NCI-H748 (cell line): ENCODE measurements around the gene DHX57.

Source experiments
- DNase-seq: peaks from one replicate; lab custom pipeline; 2025; ENCODE audit not compliant: unreplicated experiment; lab: John Stamatoyannopoulos, UW

DHX57 gene, protein sequence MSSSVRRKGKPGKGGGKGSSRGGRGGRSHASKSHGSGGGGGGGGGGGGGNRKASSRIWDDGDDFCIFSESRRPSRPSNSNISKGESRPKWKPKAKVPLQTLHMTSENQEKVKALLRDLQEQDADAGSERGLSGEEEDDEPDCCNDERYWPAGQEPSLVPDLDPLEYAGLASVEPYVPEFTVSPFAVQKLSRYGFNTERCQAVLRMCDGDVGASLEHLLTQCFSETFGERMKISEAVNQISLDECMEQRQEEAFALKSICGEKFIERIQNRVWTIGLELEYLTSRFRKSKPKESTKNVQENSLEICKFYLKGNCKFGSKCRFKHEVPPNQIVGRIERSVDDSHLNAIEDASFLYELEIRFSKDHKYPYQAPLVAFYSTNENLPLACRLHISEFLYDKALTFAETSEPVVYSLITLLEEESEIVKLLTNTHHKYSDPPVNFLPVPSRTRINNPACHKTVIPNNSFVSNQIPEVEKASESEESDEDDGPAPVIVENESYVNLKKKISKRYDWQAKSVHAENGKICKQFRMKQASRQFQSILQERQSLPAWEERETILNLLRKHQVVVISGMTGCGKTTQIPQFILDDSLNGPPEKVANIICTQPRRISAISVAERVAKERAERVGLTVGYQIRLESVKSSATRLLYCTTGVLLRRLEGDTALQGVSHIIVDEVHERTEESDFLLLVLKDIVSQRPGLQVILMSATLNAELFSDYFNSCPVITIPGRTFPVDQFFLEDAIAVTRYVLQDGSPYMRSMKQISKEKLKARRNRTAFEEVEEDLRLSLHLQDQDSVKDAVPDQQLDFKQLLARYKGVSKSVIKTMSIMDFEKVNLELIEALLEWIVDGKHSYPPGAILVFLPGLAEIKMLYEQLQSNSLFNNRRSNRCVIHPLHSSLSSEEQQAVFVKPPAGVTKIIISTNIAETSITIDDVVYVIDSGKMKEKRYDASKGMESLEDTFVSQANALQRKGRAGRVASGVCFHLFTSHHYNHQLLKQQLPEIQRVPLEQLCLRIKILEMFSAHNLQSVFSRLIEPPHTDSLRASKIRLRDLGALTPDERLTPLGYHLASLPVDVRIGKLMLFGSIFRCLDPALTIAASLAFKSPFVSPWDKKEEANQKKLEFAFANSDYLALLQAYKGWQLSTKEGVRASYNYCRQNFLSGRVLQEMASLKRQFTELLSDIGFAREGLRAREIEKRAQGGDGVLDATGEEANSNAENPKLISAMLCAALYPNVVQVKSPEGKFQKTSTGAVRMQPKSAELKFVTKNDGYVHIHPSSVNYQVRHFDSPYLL (N-terminal part only)

DNA sequence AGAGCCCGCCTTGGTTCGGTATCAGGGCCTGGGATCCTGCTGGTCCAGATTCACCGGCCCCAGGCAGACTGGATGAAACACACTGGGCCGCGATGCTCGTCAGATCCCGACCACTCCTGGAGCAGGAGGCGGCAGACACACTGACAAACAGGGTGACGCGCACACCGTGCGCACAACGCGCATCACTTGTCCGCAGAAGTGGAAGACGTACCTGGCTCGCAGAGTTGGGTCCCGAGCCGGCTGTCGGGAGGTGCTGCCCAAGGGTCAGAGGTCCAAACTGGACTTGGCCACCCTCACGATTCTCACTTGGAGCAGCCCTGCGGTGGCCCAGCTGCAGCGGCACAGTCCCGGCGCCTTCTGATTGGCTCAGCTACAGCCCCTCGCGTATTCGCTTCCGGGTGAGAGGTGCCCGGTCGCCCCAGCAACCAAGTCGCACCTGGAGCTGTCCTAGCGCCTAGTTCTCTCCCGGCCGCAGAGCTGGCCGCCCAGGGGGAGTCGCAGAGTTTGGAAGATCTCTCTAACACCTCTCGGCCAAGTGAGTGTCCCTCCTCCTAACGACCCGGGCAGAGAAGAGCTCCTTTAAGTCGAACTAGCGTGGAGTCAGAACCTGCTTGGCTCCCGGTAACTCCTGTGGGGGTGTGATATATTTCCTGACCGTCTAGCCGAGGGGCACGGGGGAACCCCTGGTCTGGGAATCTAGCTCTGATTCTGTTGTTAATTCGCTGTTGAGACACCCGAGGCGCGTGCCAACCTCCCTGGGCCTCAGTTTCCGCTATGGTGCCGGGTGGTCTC, at the start of gene DHX57, which contains the start of gene MORN2:
Gene DHX57, minus strand, starts transcription at position 359 of the 792 bp plus-strand sequence. CDS start 7,529 bp downstream, outside the sequence.
Gene MORN2, plus strand, starts transcription at position 401 of the 792 bp plus-strand sequence.
- peak; percentile 77 for DNase-seq

DNA sequence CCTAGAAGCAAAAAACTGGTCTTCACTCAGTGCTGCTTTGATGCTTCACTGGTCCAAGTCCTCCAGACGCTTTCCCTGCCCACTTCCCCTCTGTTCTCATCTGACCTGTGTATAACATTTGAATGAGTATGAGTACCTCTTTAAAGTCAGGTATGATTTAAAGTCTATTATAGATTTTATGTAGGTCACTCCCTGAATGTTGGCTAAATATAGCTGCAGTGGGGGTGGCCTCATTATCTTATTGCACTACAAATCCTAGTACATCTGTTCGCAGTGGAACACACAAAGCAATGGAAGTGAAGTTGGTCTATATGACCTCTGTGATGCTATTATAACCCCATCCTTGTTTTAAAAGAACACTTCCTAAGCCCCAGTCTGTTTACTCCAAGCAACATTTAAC, 47.2 kb upstream of the DHX57 start:
- DNase-seq = no peak

DNA sequence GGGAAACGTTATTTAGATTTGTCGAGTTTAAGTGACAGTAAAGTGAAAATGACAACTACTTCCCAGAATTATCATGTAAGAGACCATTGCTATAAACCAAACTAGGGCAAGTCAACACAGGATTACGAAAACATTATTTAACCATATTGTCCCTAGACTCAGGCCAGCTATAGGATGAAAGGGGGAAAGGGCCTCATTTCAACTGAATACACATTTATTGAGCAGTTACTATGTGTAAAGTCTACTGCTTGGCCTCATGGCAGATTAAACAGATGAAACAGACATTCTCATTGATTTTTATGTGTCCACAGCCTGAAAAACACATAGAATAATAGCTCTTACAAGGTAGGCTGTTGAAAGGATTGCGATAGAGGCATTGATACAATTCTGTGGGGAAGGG, 46.7 kb upstream of the DHX57 start:
- no peak for DNase-seq

DNA sequence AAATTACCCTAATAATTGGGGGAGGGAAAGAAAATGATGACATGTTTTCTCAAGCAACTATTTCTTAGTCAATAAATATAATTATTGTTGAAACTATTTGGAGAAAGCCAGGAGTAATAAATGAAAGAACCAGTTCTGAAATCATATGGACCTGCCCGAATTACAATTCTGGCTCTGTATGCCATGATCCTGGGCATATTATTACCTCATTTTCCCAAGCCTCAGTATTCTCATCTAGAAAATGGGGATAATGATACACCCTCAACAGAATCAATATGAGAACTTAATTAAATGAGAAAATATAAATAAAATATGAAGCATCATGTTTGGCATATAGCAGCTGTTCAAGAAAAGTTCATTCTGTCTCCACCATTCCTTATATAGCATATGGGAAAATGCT, 36.9 kb upstream of the DHX57 start:
- no peak for DNase-seq

DNA sequence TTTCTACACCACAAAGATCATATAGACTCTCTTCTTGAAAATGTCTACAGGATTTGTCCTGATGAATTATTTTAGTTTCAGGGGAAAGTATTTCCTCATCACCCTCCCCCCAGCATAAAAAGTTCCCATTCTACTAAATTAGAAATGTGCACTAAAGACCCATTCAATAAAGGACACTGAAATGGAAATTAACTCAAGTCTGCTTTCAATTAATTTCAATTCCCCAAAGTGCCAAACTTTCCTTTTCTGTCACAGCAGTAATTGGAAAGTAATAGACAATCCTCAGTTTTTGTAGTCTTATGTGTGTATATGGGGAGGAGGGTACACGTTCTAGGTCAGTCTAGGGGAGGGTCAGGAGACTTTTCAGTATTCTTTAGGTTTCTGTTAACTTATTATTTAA, 35.5 kb upstream of the DHX57 start:
- no peak for DNase-seq

DNA sequence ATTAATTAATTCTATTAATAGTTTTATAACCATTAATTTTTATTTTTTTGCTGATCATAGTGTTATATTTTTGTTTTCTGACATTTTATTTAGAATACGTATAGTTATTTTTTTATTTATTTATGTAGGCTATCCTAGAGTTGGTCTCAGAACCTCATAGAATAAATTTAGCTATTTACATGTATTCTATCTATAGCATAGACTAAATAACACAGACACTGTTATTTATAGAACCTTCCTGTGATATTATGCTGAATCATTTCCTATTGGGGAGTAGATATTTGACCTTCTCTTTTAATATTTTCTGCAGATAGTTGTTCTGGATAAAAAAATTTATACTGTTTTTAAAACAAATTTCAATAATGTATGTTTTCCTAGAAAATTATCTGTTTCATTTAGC, 34.1 kb upstream of the DHX57 start:
- no peak for DNase-seq

DNA sequence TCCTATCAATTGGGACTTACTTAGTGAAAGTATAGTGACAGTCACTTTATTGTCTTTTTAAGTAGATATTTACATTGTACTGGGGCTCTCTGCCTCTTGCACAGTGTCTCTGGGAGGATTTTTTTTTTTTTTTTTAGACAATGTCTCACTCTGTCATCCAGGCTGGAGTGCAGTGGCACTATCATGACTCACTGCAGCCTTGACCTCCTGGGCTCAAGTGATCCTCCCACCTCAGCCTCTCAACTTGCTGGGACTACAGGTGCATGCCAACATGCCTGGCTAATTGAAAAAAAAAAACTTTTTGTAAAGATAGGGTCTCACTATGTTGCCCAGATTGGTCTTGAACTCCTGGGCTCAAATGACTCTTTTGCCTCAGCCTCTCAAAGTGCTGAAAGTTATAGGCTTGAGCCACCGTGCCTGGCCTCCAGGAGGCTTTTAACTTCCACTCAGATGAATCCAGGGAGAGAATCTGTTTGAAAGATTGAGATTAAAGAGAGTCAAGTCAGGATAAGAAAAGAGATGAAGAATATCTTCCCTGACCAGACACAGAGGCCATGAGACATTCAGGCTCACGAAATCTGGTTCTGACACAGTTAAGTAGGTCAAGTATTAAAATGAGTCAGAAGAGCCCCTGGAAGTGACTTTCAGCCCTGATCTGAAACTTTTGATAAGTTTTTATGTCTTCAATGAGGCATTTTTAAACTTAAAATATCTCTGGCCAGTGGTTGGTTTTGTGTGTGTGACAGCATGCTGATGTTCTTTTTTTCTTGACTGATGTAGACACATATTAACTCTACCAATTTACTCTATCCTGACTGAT, 32.2 kb upstream of the DHX57 start:
- DNase-seq = no peak

DNA sequence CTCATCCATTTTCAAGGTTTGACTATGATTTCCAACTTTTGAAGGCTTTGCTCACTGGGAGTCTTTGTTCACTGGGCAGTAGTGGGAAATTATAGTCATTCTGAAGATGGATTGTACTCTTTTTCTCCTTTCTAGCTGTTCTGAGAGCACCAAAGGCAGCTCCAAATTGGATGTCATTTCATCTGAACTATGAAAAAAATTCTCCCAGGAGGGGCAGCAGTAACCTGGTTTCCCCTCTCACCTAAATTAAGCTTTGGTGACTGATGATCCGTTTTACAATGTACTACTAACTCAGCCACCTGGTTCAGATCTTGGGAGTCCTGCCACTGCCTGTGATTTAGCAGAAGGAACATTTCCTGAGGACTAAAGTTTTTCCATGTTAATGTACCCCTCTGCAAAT, 31.5 kb upstream of the DHX57 start:
- DNase-seq = no peak

DNA sequence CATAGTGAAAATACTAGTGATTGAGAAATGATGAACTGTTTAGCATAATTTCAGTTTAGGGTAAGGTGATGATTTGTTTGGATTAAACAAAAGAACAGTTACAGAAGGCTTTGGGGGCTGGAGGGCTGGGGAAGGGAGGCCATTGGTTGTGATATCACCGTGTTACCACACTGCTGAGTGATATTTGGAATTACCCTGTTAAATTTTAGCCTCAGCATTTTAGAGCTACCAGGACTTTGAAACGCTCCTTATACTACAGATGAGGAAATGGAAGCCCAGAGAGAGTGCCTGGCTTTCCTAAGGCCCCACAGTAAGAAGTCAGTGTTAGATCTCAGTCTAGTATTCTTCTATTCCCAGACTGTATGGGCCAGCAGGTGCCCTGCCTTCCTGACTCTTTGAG, 29.5 kb upstream of the DHX57 start:
- no peak for DNase-seq

DNA sequence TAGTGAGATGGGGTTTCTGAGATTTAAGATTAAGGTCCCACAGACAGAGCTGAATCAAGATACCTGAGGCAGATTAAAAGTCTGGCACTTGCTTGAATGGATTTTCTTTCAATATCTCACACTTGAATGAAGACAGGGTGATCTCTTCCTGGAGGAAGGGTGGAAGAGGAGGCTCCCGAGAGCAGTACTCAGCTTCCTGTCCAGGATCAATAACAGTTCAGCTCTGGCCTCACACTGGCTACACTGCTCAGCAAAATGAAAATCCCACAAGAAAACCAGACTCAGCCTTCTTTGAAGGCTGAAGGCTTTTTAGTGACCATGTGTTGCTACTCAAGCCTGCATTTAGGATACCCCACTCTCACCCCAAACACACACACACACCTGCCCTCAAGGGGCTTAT, 25.0 kb upstream of the DHX57 start:
- no peak for DNase-seq

DNA sequence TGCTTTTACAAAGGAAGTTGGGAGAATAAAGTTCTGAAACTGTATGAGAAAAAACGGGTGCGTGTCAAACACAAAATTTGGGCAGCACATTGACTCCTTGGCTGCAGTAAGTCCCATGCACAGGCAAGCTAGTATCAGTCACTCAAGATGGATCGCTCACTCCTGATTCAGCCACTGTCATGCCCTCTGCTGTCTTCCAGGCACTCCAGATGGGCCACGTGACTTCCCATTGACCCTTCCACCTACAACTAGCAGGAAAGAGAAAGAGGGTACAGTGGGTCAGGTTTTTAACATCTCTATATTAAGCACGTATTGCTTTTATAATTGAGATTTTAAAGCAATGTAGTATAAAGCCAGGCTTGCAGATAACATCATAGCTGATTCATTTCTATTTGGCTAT, 22.5 kb upstream of the DHX57 start:
- no peak for DNase-seq

DNA sequence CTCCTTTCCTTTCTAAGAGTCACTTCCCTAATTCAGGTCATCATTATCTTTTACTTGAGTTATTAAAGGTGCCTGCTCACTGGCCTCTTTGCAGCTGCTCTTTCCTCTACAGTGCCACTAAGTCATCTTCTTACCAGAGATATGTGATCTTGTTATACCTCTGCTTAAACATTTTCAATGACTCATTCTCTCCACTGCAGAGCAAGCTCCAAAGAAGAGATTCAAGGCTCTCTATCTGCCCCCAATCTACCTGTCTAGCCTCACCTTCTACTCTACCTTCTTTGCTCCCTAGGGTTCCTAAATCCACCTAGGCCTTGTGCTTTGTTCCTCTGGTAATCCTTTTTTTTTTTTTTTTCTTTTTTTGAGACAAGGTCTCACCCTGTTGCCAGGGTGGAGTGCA, 17.1 kb upstream of the DHX57 start:
- no peak for DNase-seq

DNA sequence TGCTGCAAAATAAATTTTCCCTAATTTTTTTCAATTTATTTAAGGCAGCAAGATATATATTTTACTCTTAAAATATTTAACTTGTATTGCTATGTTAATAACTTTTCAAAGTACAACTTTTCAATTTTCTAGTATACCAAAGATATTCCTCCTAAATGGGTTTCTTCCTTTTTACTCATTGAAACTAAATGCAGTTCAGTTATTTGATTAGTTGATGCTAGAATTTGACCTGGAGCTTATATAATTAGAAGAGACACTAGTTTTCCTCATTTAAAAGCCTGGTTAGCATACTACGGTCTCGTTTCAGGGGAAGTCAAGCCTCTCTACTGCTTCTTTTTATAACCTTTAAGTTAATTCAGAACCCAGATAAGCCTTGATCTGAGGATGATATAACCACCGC, 13.8 kb upstream of the DHX57 start, which contains the start of gene ARHGEF33:
Gene ARHGEF33, plus strand, starts transcription at position 301 of the 400 bp plus-strand sequence. CDS start 29,573 bp downstream, outside the sequence.
- no peak for DNase-seq

DNA sequence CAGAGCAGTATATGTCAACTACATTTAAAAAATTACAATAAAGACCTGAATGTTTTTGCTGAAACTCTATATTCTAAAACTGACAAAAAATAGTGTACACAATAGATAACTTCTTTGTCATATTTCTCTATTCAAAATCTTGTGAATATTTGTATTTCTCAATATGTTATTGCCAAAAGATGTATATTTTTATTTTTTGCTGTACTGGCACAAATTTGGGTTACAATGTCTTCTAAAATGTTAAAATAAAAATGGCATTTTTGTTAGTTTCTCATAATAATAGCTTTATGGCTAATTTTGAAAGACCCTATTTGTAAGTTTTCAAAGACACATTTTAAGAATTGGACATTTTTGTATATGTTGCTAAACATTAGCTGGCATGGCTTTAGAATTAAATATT, 13.3 kb upstream of the DHX57 start:
- no peak for DNase-seq

DNA sequence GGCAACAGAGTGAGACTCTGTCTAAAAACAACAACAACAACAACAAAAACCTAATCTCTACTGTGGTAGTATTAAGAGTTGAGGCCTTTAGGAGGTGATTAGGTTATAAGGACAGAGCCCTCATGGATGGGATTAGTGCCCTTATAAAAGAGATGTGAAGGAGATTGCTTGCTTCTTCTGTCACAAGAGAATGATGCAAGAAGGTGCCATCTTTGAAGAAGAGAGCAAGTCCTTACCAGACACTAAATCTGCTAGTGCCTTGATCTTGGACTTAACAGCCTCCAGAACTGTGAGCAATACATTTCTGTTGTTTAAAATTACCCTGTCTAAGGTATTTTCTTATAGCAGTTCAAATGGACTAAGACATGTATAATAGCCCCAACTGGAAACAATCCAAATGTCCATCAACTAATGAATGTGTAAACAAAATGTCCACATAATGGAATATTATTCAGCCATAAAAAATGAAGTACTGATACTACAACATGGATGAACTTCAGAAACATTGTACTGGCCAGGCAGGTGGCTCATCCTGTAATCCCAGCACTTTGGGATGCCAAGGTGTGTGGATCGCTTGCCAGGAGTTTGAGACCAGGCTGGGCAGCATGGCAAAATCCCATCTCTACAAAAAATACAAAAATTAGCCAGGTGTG, 12.3 kb upstream of the DHX57 start:
- DNase-seq = no peak

DNA sequence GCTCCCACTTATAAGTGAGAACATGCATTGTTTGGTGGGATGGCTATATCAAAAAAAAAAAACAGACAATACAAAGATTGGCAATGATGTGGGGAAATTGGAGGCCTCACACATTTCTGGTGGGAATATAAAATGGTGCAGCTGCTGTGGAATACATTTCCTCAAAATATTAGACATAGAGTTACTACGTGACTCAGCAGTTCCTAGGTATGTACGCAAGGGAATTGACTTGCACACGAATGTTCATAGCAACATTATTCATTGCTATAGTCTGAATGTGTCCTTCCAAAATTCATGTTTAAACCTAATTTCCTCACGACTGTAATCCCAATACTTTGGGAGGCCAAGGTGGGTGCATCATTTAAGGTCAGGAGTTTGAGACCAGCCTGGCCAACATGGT, 11.6 kb upstream of the DHX57 start:
- no peak for DNase-seq

DNA sequence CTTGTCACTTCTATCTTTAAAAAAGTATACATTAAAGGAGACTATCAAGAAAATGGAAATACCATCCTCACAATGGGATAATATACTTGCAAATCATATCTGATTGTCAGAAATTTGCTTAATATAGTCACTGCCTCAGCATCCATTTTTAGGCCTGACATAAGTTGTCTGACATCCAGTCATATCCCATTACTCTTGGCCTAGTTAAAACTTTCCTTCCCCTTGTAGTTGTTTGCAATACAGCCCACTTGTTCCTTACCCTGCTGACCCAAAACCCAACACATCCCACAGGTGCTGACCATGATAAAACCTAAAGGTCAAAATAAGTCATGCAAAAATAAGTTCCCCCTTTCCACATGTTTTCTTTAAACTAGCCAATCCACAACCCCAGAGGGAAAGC, 10.3 kb upstream of the DHX57 start:
- DNase-seq = no peak

DNA sequence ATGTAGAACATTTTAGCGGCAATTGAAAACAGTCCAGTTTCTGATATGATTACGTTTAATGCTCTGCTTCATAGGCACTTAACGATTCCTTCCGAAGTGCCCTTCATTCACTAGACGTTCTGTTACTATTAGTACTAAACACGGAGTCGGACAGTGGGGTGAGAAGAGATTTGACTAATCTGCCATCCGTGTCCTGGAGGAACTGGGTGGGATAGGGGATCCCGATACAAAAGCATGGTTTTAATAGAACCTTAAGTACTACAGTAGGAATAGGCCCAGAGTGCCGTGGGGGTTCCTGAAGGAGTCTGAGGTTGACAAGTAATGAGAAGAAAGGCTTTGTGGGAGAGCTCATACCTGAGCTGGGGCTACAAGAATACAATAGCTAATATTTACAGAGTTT, 673 bp upstream of the DHX57 start:
- no peak for DNase-seq

DNA sequence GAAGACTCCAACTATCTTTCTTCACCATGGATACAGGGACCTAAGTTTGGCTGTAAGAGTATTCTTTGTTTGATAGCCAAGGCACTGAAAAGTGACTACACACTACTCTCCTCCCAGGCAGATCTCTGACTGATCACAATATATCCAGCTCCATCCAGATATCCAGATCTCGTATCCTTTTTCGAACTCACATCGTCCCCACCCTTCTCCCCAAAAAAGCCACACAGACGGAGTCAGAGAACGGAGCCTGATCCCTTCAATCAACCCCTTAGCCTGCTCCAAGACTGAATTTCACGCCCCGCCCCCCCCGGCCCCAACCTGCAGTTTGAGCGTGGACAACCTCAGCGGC, 533 bp downstream of the DHX57 start:
- DNase-seq = no peak
